Left renal pelvis (tissue), 4 donors: ENCODE results near the gene ZER1. TPM values are rescaled to one million over a fixed set of nuclear protein-coding genes. Genes with fewer than 3 reads are reported as not detected.
"Not testable (repeated sequence)": the region's sequence is repeated elsewhere in the genome, so short reads cannot be mapped to it uniquely, and the experiment has no call there.

Experiments used
- DNase-seq, 4 donors: peaks; one replicate each; pipeline ENCODE4 v3.0.0-alpha.2; 2013; ENCODE audit warnings: low read depth in 4 of 4, low spot score in 3 of 4
- polyA plus RNA-seq, 4 donors: library from polyadenylated mRNA; unstranded; fragments of 120-200 nt; gene quantifications; one replicate each; pipeline ENCODE4 v1.2.1, GENCODE V29; 2013; ENCODE audit not compliant: insufficient read length in 4 of 4

Gene ZER1
- polyA plus RNA-seq, 4 donors: 28.6 to 39.9 (median 31.3) TPM

DNA sequence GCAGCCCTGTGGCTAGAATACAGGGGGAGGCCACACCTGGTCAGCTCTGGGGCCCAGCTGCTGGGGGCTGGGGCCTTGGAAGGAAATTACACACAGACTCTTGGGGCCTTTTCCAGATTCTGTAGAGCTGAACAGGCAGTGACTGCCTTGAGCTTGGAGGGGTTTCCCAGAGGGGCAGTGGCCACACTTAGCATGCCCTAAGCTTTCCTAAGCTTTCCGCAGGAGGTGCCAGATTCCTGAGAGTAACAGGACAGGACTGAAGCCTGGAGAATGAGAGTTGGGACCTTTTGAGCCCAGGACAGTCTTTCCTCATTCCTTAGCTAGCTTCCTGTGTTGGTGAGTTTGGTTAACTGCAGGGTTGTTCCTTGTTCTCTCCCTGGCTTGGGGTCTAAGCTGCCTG is 16.7 kb upstream of the ZER1 start:
- DNase-seq: no peak

DNA sequence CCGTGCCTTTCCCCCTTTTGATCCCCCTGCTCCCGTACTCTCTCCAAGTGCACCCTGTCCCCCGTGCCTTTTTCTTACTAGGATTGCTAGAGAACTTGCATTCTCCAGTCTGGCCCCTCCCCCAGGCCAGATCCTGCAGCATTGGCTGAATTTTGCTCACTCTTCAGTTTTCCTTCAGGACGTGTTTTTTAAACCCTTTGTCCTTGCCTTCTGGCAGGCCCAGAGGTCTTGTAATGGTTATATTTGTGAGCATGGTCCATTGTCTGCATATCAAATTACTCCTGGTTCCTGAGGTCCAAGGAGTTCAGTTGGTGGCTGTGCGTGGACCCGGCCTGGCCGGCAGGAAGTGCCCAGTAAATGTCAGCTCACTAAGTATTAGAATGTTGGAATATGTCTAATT is 15.9 kb upstream of the ZER1 start:
- no peak for DNase-seq

- peak in 1 of 4 donors; percentile 52 for DNase-seq
These were observed 15.2 kb upstream of the ZER1 start, which contains the start of gene TBC1D13 for GRCh38 chr9:128786681-128787601. TBC1D13 (plus strand) TSS chr9:128787253; CDS start chr9:128787354, 101 bp downstream.

GRCh38 chr9:128785427-128785826 is 13.7 kb upstream of the ZER1 start:
- no peak for DNase-seq

DNA sequence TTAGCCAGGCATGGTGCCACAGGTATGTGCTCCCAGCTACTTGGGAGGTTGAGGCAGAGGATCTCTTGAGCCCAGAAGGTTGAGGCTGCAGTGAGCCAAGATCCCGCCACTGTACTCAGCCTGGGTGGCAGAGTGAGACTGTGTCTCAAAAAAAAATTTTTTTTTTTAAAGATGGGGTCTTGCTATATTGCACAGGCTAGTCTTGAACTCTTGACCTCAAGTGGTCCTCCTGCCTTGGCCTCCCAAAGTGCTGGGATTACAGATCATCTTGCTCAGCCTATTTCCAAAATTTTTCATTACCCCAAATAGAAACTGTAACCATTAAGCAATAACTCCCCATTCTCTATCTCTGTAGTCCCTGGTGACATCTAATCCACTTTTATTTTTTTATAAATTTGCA is 10.9 kb upstream of the ZER1 start:
- no peak for DNase-seq

DNA sequence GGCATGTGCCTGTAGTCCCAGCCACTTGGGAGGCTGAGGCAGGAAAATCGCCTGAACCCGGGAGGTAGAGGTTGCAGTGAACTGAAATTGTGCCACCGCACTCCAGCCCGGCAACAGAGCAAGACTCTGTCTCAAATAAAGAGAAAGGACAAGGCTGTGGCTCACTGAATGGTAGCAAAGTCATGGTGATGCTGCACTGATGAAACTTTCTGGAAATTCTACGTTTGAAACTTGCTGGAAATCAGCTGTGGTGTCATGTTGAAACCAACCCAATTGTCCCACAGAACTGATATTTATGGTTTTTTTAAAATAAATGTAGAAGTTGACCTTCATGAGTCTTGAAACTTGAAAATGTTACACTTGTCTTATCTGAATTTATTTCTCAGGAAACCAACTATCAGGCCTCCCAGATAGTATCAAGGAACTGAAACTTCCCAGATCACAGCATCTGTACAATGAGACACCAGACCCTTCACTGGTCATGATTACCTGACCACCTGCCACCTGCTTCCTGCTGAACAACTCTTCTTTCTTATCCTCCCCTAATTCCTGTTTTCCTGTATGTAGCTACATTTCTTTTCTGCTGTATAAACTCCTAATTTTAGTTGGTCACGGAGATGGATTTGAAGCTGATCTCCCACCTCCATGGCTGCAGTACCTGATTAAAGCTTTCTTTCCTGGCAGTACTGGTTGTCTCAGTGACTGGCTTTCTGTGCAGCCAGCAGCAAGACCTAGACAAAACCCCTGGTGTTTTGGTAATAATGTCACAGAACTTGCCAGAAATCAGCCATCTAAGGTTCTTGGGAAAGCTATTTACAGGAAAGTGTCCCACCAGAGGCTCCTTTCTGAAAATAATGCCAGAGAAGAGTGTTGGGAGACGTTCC is 9.7 kb upstream of the ZER1 start:
- no peak for DNase-seq

DNA sequence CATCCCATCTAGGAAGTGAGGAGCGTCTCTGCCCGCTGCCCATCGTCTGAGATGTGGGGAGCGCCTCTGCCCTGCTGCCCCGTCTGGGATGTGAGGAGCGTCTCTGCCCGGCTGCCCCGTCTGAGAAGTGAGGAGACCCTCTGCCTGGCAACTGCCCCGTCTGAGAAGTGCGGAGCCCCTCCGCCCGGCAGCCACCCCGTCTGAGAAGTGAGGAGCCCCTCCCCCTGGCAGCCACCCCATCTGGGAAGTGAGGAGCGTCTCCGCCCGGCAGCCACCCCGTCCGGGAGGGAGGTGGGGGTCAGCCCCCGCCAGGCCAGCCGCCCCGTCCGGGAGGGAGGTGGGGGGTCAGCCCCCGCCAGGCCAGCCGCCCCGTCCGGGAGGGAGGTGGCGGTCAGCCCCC is 8.4 kb upstream of the ZER1 start:
- DNase-seq: not testable (repeated sequence)

GRCh38 chr9:128774804-128775203 is 3.1 kb upstream of the ZER1 start:
- no peak for DNase-seq

DNA sequence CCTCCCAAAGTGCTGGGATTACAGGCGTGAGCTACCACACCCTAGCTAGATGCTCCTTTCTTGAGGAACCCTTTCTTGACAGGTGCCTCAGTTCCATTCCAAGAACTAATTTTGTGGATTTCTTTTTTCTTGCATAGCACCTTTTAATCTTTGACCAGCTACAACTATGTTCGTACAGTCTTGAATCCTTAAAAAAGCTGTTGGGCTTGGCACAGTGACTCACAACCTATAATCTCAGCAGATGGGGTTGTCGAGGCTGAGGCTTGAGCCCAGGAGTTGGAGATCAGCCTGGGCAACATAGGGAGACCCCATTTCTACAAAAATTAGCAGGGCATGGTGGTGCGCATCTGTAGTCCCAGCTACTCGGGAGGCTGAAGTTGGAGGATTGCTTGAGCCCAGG is 1.3 kb upstream of the ZER1 start:
- DNase-seq: no peak

DNA sequence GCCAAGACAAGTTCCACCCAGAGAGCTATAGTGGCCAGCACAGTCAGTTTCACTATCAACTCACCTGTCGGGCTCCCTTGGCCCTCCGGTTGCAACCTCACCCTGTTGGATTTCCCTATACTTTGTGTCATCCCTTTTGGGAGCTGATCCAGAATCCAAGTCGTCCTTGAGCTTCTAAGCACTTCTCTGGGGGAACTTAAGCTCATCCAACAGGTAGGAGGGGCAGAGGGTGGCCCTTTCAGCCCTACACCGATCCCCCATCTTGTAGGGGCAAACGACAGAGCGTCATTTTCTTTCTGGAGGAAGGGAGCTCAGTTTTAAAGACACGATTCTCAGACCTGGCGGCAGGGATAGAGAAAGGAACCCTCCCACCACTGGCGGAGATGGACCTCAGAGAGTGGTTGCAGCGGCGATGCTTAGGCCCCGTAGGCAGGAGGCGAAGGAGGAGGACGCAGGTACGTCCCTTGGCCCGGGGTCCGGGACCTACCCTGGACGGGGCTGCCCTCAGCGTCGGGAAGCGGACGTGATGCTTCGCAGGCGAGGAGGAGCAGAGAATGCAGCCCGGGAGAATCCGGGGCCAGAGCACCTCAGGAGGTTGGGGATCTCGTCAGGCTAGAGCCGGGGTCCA is 519 bp downstream of the ZER1 start:
- DNase-seq: no peak

DNA sequence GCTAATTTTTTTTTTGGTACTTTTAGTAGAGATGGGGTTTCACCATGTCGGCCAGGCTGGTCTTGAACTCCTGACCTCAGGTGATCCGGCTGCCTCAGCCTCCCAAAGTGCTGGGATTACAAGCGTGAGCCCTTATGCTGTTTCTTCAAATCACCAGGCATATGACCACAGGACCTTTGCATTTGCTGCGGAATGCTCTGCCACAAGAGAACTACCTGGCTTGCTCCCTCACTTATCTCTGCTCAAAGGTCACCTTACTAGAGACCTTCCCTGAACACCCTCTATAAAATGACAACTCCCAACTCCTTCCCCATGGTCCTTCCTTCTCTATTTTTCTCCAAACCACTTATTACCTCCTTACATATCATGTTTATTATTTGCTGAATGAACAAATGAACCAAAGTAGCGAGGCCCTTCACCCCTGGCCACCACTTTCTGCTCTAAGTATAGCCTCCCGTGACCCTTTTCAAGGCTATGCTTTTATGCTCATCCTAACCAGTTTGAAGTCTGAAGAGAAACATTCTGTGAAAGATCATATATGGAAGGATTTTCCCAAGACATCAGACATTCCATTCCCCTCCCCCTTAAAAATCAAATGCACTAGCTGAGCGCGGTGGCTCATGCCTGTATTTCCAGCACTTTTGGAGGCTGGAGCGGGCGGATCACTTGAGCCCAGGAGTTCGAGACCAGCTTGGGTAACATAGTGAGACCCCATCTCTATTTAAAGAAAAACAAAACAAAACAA is 1.3 kb downstream of the ZER1 start:
- DNase-seq: no peak

DNA sequence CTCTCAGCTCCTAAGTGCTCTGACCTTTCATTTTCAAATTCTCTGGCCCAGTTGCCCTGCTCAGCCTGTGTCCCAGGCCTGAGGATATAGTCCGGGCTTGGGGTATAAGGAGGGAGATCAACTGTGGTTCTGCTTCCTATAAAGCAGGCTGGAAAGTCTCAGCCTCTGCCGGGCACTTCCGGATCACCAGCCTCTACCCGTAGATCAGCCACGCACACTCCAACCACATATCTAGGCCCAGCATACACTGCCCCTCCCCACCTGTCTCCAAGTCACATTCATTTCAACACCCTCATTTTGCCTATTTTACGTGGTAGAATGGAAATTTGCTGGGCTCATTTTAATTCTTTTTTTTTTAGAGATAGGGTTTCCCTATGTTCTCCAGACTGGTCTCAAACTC is 3.1 kb downstream of the ZER1 start:
- no peak for DNase-seq

DNA sequence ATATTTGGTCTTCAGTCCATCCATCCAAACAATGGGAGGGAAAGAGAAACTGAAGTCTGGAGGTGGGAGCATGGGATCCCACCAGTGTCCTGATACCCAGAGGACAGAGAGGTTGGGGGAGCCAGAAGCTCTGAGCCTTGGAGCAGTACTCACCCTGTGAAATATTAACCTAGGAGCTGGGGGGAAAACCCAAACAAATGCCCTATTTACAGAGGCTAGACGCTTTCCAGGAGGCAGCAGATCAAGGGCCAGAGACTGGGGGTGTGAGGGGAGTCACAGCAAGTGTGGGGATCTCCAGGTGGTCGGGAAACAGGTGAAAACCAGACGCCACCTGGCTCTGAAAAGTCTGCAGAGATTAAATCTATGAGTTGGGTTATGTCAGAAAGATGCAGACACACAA is 6.2 kb downstream of the ZER1 start:
- no peak for DNase-seq

GRCh38 chr9:128764361-128764760 is 7.4 kb downstream of the ZER1 start:
- no peak for DNase-seq

- DNase-seq: no peak
These were observed 8.9 kb downstream of the ZER1 start for GRCh38 chr9:128762671-128763449.

- DNase-seq: no peak
These were observed 14.1 kb downstream of the ZER1 start for GRCh38 chr9:128757602-128758001.

GRCh38 chr9:128753627-128754026 is 18.1 kb downstream of the ZER1 start:
- DNase-seq: no peak

DNA sequence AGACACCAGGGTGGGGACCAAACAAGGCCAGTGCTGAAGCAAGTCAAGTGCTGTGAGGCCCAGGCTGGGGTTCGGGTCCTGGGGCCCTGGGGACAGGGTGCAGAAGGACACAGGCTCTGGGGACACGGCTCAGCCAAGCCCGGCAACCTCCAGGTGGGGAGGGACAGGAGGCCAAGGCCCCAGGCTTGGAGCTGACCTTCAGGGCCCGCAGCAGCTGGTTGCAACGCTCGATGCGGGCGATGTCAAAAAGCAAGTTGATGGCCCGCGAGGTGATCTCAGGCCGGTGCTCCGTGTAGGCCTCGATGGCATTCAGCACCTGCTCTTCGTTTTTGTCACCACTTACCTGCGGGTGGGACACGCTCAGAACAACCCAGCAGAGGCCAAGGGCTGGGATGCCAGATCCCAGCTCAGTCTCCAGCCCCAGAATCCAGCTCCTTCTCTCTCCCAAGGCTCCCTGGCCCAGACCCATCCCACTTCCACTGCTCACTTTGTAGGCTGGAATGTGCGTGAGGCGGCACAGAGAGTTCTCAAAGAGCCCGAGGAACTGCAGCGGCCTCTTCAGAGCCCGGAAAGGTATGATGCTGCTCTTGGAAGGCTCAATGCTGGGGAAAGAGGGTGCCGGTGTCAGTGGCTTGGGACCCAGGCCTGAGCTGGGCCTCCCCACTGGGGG is 20.7 kb downstream of the ZER1 start:
- DNase-seq: no peak

DNA sequence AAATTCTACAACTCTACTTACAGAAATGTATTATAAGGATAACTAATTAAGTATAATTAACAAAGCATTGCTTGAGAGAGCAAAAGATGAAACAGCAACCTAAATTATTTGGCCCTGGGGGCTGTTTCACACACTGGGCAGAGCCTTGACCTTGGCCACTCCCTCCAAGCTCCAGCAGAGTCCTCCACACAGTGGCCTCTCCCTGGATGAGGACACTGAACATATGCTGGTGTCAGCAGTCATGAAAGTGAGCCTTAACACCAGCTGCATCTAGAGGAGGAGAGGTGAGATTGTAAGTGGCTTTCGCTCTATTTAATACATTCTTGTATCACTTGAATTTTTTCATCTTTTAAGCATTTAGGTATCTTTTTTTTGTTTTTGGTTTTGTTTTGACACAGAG is 24.5 kb downstream of the ZER1 start:
- DNase-seq: no peak
